IMR-90 (cell line): ENCODE results near the gene KHK. TPM values are rescaled to one million over a fixed set of nuclear protein-coding genes. Genes with fewer than 3 reads are reported as not detected.

Source experiments
- ATAC-seq: fragments of 200-7000 bp; cut with Tn5 transposase; 2 replicates; pipeline ENCODE4 v1.9.1; 2020; ENCODE audit warnings: low read depth, mild to moderate bottlenecking, moderate library complexity
- BruUV-seq: library from RNA; stranded (reverse); fragments of 400-500 nt; replicated peaks from 2 replicates; lab custom pipeline; 2021; lab: Mats Ljungman, UMichigan
- CTCF ChIA-PET: fragments of 300-600 bp; formaldehyde crosslinking; extraction: SDS; loops from one replicate; lab custom pipeline; 2021; ENCODE audit warnings: antibody characterized with exemption; lab: Yijun Ruan, JAX
- POLR2A ChIA-PET: fragments of 300-600 bp; sonication (Branson Sonifier 250); formaldehyde crosslinking; loops from one replicate; lab custom pipeline; 2022; ENCODE audit warnings: antibody characterized with exemption; ENCODE audit not compliant: unreplicated experiment; lab: Charles Lee
- DNase-seq: peaks from one replicate; pipeline ENCODE4 v3.0.0; 2013
- H2AFZ ChIP-seq: replicated peaks from 2 replicates; pipeline ENCODE3; 2013; ENCODE audit warnings: low read length, mild to moderate bottlenecking; ENCODE audit not compliant: poor library complexity
- H2AK5ac ChIP-seq: 2 replicates; pipeline ENCODE4 v1.6.1; 2013; ENCODE audit warnings: low read depth, low read length, inconsistent platforms
- H2AK9ac ChIP-seq: replicated peaks from 2 replicates; pipeline ENCODE3; 2013; ENCODE audit warnings: mild to moderate bottlenecking, low read depth, low read length, moderate library complexity; ENCODE audit not compliant: poor library complexity
- H2BK120ac ChIP-seq: 2 replicates; pipeline ENCODE4 v1.6.1; 2013; ENCODE audit warnings: low read depth, low read length, inconsistent platforms
- H2BK15ac ChIP-seq: 3 replicates; pipeline ENCODE4 v1.6.1; 2013; ENCODE audit warnings: low read depth, low read length, inconsistent platforms
- H2BK20ac ChIP-seq: 2 replicates; pipeline ENCODE4 v1.6.1; 2013; ENCODE audit warnings: low read depth, mild to moderate bottlenecking, inconsistent platforms, low read length, moderate library complexity
- H2BK5ac ChIP-seq: 2 replicates; pipeline ENCODE4 v1.6.1; 2013; ENCODE audit warnings: mild to moderate bottlenecking, low read depth, low read length, inconsistent platforms; ENCODE audit not compliant: poor library complexity, severe bottlenecking
- H3K14ac ChIP-seq: replicated peaks from 2 replicates; pipeline ENCODE4 v1.6.1; 2013; ENCODE audit warnings: low read depth, low read length, inconsistent platforms
- H3K18ac ChIP-seq: 2 replicates; pipeline ENCODE4 v1.6.1; 2013; ENCODE audit warnings: low read depth, low read length, control low read depth
- H3K23ac ChIP-seq: 2 replicates; pipeline ENCODE4 v1.6.1; 2013; ENCODE audit warnings: low read depth, low read length, inconsistent platforms
- H3K27ac ChIP-seq: 2 replicates; pipeline ENCODE4 v1.5.1; 2013; ENCODE audit warnings: mild to moderate bottlenecking, control low read depth, low read length; ENCODE audit not compliant: insufficient read depth
- H3K27me3 ChIP-seq: 2 replicates; pipeline ENCODE4 v1.6.1; 2013; ENCODE audit warnings: low read length; ENCODE audit not compliant: control insufficient read depth, insufficient read depth
- H3K36me3 ChIP-seq: 2 replicates; pipeline ENCODE4 v1.6.1; 2013; ENCODE audit warnings: low read length, mixed read lengths; ENCODE audit not compliant: control insufficient read depth, insufficient read depth
- H3K4ac ChIP-seq: 2 replicates; pipeline ENCODE4 v1.6.1; 2013; ENCODE audit warnings: low read depth, low read length, inconsistent platforms
- H3K4me1 ChIP-seq: 2 replicates; pipeline ENCODE4 v1.6.1; 2013; ENCODE audit warnings: low read length, mixed read lengths; ENCODE audit not compliant: control insufficient read depth, insufficient read depth
- H3K4me2 ChIP-seq: 2 replicates; pipeline ENCODE4 v1.6.1; 2013; ENCODE audit warnings: low read depth, mild to moderate bottlenecking, control low read depth, low read length, moderate library complexity
- H3K4me3 ChIP-seq: 2 replicates; pipeline ENCODE4 v1.5.1; 2013; ENCODE audit warnings: low read depth, mild to moderate bottlenecking, control low read depth, low read length, moderate library complexity; ENCODE audit not compliant: insufficient read depth
- H3K56ac ChIP-seq: 2 replicates; pipeline ENCODE4 v1.6.1; 2013; ENCODE audit warnings: low read length, inconsistent platforms; ENCODE audit not compliant: insufficient read depth; ENCODE audit errors: extremely low read depth
- H3K79me1 ChIP-seq, 2 experiments: 2 replicates each; pipeline ENCODE4 v1.6.1; 2013; ENCODE audit warnings: low read length in 2 of 2, inconsistent platforms in 1 of 2, low read depth in 1 of 2
- H3K9ac ChIP-seq: 2 replicates; pipeline ENCODE4 v1.6.1; 2013; ENCODE audit warnings: low read depth, low read length, control low read depth
- H3K9me1 ChIP-seq: 2 replicates; pipeline ENCODE4 v1.6.1; 2013; ENCODE audit warnings: low read length, inconsistent platforms; ENCODE audit not compliant: insufficient read depth
- H3K9me3 ChIP-seq: 2 replicates; pipeline ENCODE4 v1.6.1; 2013; ENCODE audit warnings: low read length; ENCODE audit not compliant: control insufficient read depth, insufficient read depth
- H4K20me1 ChIP-seq: 2 replicates; pipeline ENCODE4 v1.6.1; 2013; ENCODE audit warnings: low read length, inconsistent platforms; ENCODE audit not compliant: insufficient read depth
- H4K5ac ChIP-seq: 2 replicates; pipeline ENCODE4 v1.6.1; 2013; ENCODE audit warnings: mild to moderate bottlenecking, low read depth, low read length, control low read depth
- H4K8ac ChIP-seq, 2 experiments: 2 replicates each; pipeline ENCODE4 v1.6.1; 2013; ENCODE audit warnings: low read depth in 2 of 2, low read length in 2 of 2, control low read depth in 1 of 2, inconsistent platforms in 1 of 2
- H4K91ac ChIP-seq: 2 replicates; pipeline ENCODE4 v1.6.1; 2013; ENCODE audit warnings: low read depth, low read length, inconsistent platforms; ENCODE audit not compliant: insufficient read depth
- BHLHE40 ChIP-seq: fragments of 150-350 bp; IDR thresholded peaks from 2 replicates; pipeline ENCODE4 v1.6.1; 2016; ENCODE audit warnings: mild to moderate bottlenecking, low read depth, low read length
- CEBPB ChIP-seq: IDR thresholded peaks from 2 replicates; pipeline ENCODE4 v1.6.1; 2012; ENCODE audit warnings: low read depth, low read length, improper control_type of control experiment
- CHD1 ChIP-seq: IDR thresholded peaks from 2 replicates; pipeline ENCODE4 v1.6.1; 2012; ENCODE audit warnings: low read depth, low read length, improper control_type of control experiment
- CTCF ChIP-seq: conservative IDR thresholded peaks from 2 replicates; pipeline ENCODE4 v1.5.1; 2012; ENCODE audit warnings: mild to moderate bottlenecking, low read depth, low read length, improper control_type of control experiment
- ELK1 ChIP-seq: fragments of 150-350 bp; IDR thresholded peaks from 2 replicates; pipeline ENCODE4 v1.6.1; 2016; ENCODE audit warnings: low read depth, mild to moderate bottlenecking, low read length, moderate library complexity, borderline replicate concordance
- FOS ChIP-seq: fragments of 150-350 bp; IDR thresholded peaks from 2 replicates; pipeline ENCODE4 v1.6.1; 2016; ENCODE audit warnings: low read depth, low read length
- MAFK ChIP-seq: IDR thresholded peaks from 2 replicates; pipeline ENCODE4 v1.6.1; 2012; ENCODE audit warnings: low read depth, low read length, improper control_type of control experiment
- MAZ ChIP-seq: IDR thresholded peaks from 2 replicates; pipeline ENCODE4 v1.6.1; 2012; ENCODE audit warnings: low read depth, mild to moderate bottlenecking, low read length, improper control_type of control experiment, moderate library complexity, borderline replicate concordance
- MXI1 ChIP-seq: IDR thresholded peaks from 2 replicates; pipeline ENCODE4 v1.6.1; 2012; ENCODE audit warnings: low read depth, mild to moderate bottlenecking, low read length, moderate library complexity, borderline replicate concordance
- POLR2A ChIP-seq: IDR thresholded peaks from 2 replicates; pipeline ENCODE4 v1.6.1; 2012; ENCODE audit warnings: mild to moderate bottlenecking, low read depth, low read length
- RAD21 ChIP-seq: IDR thresholded peaks from 2 replicates; pipeline ENCODE4 v1.6.1; 2012; ENCODE audit warnings: low read length, improper control_type of control experiment
- RCOR1 ChIP-seq: IDR thresholded peaks from 2 replicates; pipeline ENCODE4 v1.6.1; 2012; ENCODE audit warnings: mild to moderate bottlenecking, low read length, improper control_type of control experiment; ENCODE audit not compliant: insufficient replicate concordance
- SMC3 ChIP-seq: fragments of 150-350 bp; IDR thresholded peaks from 2 replicates; pipeline ENCODE4 v1.6.1; 2016; ENCODE audit warnings: low read depth, mild to moderate bottlenecking, antibody characterized with exemption, low read length, moderate library complexity
- USF2 ChIP-seq: fragments of 150-350 bp; IDR thresholded peaks from 2 replicates; pipeline ENCODE4 v1.6.1; 2017; ENCODE audit warnings: mild to moderate bottlenecking, antibody characterized with exemption, low read length, low read depth
- WGBS, 2 experiments: methylation state at CpG; one replicate each; pipeline versions ENCODE4 v1.1.5 to v1.1.7; 2013; ENCODE audit warnings: missing lambda C conversion rate in 2 of 2; ENCODE audit not compliant: insufficient read length in 1 of 2; ENCODE audit errors: extremely low coverage in 2 of 2; 5-methylcytosine and 5-hydroxymethylcytosine counted together
- dilution Hi-C: fragments of 300-500 bp; cut with HindIII; formaldehyde crosslinking; loops from one replicate; pipeline ENCODE4 v1.14.3; 2018; ENCODE audit warnings: low sequenced_read_pairs; ENCODE audit not compliant: unreplicated experiment
- in situ Hi-C: fragments of 300-500 bp; cut with MboI; formaldehyde crosslinking; loops from 3 replicates; pipeline ENCODE4 v1.14.3; 2019; ENCODE audit warnings: low sequenced_read_pairs, inconsistent platforms, mixed read lengths
- intact Hi-C: fragments of 100-400 bp; cut with micrococcal nuclease; formaldehyde crosslinking; loops from 2 replicates; pipeline ENCODE4 v1.10.0; 2022
- polyA plus RNA-seq, 3 experiments: library from polyadenylated mRNA; depleted of rRNA; stranded (reverse); fragments of >200 nt; gene quantifications; 2 replicates each; pipeline ENCODE4 v1.2.3, GENCODE V29; 2012; ENCODE audit warnings: low replicate concordance in 1 of 3
- total RNA-seq: library from RNA; depleted of rRNA; stranded (reverse); fragments of >200 nt; gene quantifications from 2 replicates; pipeline ENCODE4 v1.2.3, GENCODE V29; 2012

Gene KHK
- total and polyA plus RNA-seq, 2 of the 4 experiments (the other 2 are of a cell fraction), result 0.72 to 0.82 TPM

GRCh38 chr2:27079233-27080139, 7.1 kb upstream of the KHK start:
- POLR2A ChIA-PET, result interaction anchor here (0.6 kb wide), 1 partner anchor 46 kb away, joined by 11 read pairs; no protein-coding TSS in a partner anchor
- no peak for DNase-seq
- TF ChIP-seq BHLHE40 (no peak), RCOR1 (no peak), CTCF (no peak), FOS (no peak), CEBPB (no peak), RAD21 (no peak), ELK1 (no peak), CHD1 (no peak), USF2 (no peak), MXI1 (no peak), SMC3 (no peak), MAFK (no peak), POLR2A (no peak), MAZ (no peak)

More at GRCh38 chr2:27079233-27080139, 7.1 kb upstream of the KHK start:
- H3K23ac ChIP-seq, result peak overlapping the region; percentile 86
- H3K9me1 ChIP-seq, result peaks cover 11% of the 10 kb centered on the region; the same call in 1 of the 2 replicates
- H3K4me2 ChIP-seq, result peak overlapping the region; percentile 98
- H3K9ac ChIP-seq, result peak overlapping the region; percentile 97
- peak overlapping the region; percentile 80 for H4K91ac ChIP-seq
- H4K5ac ChIP-seq, result peak overlapping the region; percentile 84
- CTCF ChIA-PET, result no interaction called here
- H3K27ac ChIP-seq, result peak overlapping the region; percentile 98
- peak overlapping the region; percentile 89 for H2AK5ac ChIP-seq
- H3K79me1 ChIP-seq, result peaks cover 3 to 52% of the 10 kb centered on the region in 2 experiments; a peak in 3 of 4 replicates
- H2AFZ ChIP-seq, result peak overlapping the region; percentile 83
- H2BK15ac ChIP-seq, result no peak overlapping the region; the same call in 2 of the 3 replicates
- peak overlapping the region; percentile 91 for H2BK5ac ChIP-seq
- peak overlapping the region; percentile 89 for H3K4ac ChIP-seq
- peak overlapping the region; percentile 93 for H3K18ac ChIP-seq
- intact Hi-C loops, result no loop called here
- no peaks in the 10 kb centered on the region for H3K27me3 ChIP-seq
- peak overlapping the region; percentile 36 for H2BK120ac ChIP-seq
- in situ Hi-C loops, result no loop called here
- peak overlapping the region; percentile 78 for H3K56ac ChIP-seq
- peak overlapping the region; percentile 82 for H3K4me3 ChIP-seq
- peak overlapping the region; percentile 27 for H2BK20ac ChIP-seq
- WGBS, 2 experiments, result no CpG with 5 or more reads among the region's 14 CpGs
- BruUV-seq, result no TSS peak
- peaks cover 14% of the 10 kb centered on the region for H4K20me1 ChIP-seq
- no peaks in the 10 kb centered on the region for H3K9me3 ChIP-seq
- peaks cover 26% of the 10 kb centered on the region; the same call in 1 of the 2 replicates for H3K36me3 ChIP-seq
- peak overlapping the region; percentile 85 to 92 for H4K8ac ChIP-seq
- dilution Hi-C loops, result no loop called here
- peak overlapping the region; percentile 94 for H2AK9ac ChIP-seq
- peaks cover 25% of the 10 kb centered on the region for H3K4me1 ChIP-seq
- peak; percentile 2 for ATAC-seq
- H3K14ac ChIP-seq, result peak overlapping the region; percentile 82
